Lung (tissue), 12 donors: Measurements from ENCODE around the gene LPAR1. TPM values are rescaled to one million over a fixed set of nuclear protein-coding genes. Genes with fewer than 3 reads are reported as not detected.
A peak's percentile ranks its signal among the peaks of the same experiment; 100 is the strongest.

Experiments used
- ATAC-seq: fragments of 200-7000 bp; cut with Tn5 transposase; one replicate; pipeline ENCODE4 v1.9.1; 2020; ENCODE audit warnings: moderate number of reproducible peaks; ENCODE audit not compliant: insufficient read depth, low FRiP score
- DNase-seq, 3 donors: peaks; one replicate each; pipeline ENCODE4 v3.0.0-alpha.2; 2013 to 2017
- H3K27ac ChIP-seq, 2 donors: one replicate each; pipeline ENCODE4 v1.5.1; 2013; ENCODE audit warnings: mild to moderate bottlenecking in 2 of 2, moderate library complexity in 2 of 2, control low read depth in 1 of 2, inconsistent platforms in 1 of 2, low read depth in 1 of 2, low read length in 1 of 2
- H3K27me3 ChIP-seq, 3 donors: one replicate each; pipeline ENCODE4 v1.5.1; 2013; ENCODE audit warnings: low read length in 2 of 3; ENCODE audit not compliant: control insufficient read depth in 3 of 3, insufficient read depth in 3 of 3
- H3K36me3 ChIP-seq, 4 donors: one replicate each; pipeline ENCODE4 v1.5.1; 2013; ENCODE audit warnings: low read length in 4 of 4, mild to moderate bottlenecking in 1 of 4, moderate library complexity in 1 of 4; ENCODE audit not compliant: control insufficient read depth in 4 of 4, insufficient read depth in 4 of 4
- H3K4me1 ChIP-seq, 5 donors: one replicate each; pipeline ENCODE4 v1.5.1; 2013; ENCODE audit warnings: low read length in 5 of 5, mild to moderate bottlenecking in 2 of 5, moderate library complexity in 1 of 5; ENCODE audit not compliant: control insufficient read depth in 5 of 5, insufficient read depth in 5 of 5
- H3K4me3 ChIP-seq: one replicate; pipeline ENCODE4 v1.5.1; 2013; ENCODE audit warnings: mild to moderate bottlenecking, control low read depth, moderate library complexity
- H3K9ac ChIP-seq, 2 donors: one replicate each; pipeline ENCODE4 v1.5.1; 2013; ENCODE audit warnings: low read length in 2 of 2, control low read depth in 1 of 2; ENCODE audit not compliant: insufficient read depth in 1 of 2
- H3K9me3 ChIP-seq, 4 donors: one replicate each; pipeline ENCODE4 v1.5.1; 2013; ENCODE audit warnings: low read length in 3 of 4, mild to moderate bottlenecking in 1 of 4, moderate library complexity in 1 of 4; ENCODE audit not compliant: control insufficient read depth in 4 of 4, insufficient read depth in 3 of 4
- WGBS, 2 donors: extraction: QIAGEN DNeasy Blood & Tissue Kit; methylation state at CpG; one replicate each; pipeline ENCODE4 v1.1.7; 2013; 5-methylcytosine and 5-hydroxymethylcytosine counted together
- polyA plus RNA-seq, 2 donors: library from polyadenylated mRNA; stranded (reverse); fragments of 200-250 nt; gene quantifications; one replicate each; pipeline ENCODE4 v1.2.1, GENCODE V29; 2013
- total RNA-seq, 2 donors: library from RNA; depleted of rRNA in 1 of 2; stranded (reverse); fragments of >200 nt in 1 of 2; gene quantifications; one replicate each; pipeline ENCODE4 v1.2.1, GENCODE V29; 2014 to 2021
- TF ChIP-seq, protein P1 (sequence below): IDR thresholded peaks from 2 replicates; pipeline ENCODE4 v1.5.1; 2012; ENCODE audit warnings: mild to moderate bottlenecking; ENCODE audit errors: control extremely low read depth, extremely low read depth
- donor health status: control.
- donor health status: control.
- donor health status: Bipolar disorder and iron deficiency.
- donor health status: healthy.
- donor health status: DM: yes; HTN: yes; CAD: no.

LPAR1 gene
- total and polyA plus RNA-seq, 4 donors, result 5.2 to 47.6 (median 23.3) TPM

DNA sequence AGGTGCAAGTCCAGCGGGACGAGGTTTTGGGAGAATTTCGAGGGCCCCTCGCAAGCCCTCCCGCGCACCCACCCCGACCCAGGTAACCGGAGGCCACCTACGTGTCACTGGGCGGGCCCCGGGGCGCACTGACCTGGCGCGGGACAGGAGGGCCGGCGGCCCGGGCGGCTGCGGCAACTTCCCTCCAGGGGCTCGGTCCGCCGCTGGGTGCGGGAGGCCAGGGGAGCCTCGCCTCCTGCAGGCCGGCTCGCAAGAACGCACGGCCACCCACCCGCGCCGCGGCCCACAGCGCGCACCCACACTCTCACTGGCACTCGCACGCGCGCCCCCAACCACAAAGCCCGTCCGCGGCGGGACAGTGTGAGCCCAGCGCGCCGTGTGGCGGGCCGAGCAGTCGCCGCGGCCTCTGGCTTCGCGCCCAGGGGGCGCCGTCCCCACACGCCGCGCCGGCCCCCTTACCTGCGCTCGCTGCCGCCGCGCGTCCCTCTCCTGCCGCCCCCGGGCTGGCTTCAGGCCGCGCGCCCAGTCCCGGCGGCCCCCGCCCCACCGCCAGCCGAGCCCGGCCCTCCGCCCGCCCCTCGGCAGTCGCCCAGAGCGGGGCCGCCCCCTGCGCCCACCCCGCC lies 451 bp downstream of the LPAR1 start:
- DNase-seq, result peak in 2 of 3 donors; percentile 69 to 71
- Histone ChIP-seq H3K9ac (peak overlapping the region; percentile 87 to 99), H3K4me1 (peaks cover 0 to 40% (median 3%) of the 10 kb centered on the region in 5 donors), H3K27me3 (no peaks in the 10 kb centered on the region), H3K36me3 (peaks cover 0 to 7% (median 0%) of the 10 kb centered on the region in 4 donors), H3K9me3 (peaks cover 0 to 3% (median 0%) of the 10 kb centered on the region in 4 donors), H3K4me3 (peak overlapping the region; percentile 34), H3K27ac (peak overlapping the region; percentile 43 to 72)
- WGBS, 2 donors, result 1% methylated on average over 44 to 83 of the region's 83 CpGs
- peak; percentile 20 for ATAC-seq
- TF ChIP-seq, protein P1, sequence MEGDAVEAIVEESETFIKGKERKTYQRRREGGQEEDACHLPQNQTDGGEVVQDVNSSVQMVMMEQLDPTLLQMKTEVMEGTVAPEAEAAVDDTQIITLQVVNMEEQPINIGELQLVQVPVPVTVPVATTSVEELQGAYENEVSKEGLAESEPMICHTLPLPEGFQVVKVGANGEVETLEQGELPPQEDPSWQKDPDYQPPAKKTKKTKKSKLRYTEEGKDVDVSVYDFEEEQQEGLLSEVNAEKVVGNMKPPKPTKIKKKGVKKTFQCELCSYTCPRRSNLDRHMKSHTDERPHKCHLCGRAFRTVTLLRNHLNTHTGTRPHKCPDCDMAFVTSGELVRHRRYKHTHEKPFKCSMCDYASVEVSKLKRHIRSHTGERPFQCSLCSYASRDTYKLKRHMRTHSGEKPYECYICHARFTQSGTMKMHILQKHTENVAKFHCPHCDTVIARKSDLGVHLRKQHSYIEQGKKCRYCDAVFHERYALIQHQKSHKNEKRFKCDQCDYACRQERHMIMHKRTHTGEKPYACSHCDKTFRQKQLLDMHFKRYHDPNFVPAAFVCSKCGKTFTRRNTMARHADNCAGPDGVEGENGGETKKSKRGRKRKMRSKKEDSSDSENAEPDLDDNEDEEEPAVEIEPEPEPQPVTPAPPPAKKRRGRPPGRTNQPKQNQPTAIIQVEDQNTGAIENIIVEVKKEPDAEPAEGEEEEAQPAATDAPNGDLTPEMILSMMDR, result no peak

DNA sequence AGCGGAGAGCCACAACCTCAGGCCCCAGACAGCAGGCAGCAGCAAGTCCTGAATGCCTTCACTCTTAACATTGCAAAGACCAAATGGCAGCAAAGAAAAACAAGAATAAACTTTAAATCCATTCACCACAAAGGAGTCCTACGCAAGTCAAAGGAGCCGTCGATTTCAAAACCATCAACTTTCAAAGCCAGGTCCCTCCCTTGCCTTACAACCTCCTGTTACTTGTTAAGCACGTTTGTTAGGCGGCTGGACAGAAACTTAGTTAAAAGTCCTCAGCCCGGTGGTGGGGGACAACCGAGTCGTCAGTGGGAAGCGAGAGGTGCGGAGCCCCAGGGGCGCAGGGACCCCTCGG lies 938 bp downstream of the LPAR1 start:
- Histone ChIP-seq H3K27ac (peak overlapping the region in 1 of 2 donors; percentile 43), H3K4me1 (peaks cover 0 to 45% (median 3%) of the 10 kb centered on the region in 5 donors), H3K4me3 (peak overlapping the region; percentile 34), H3K9me3 (peaks cover 0 to 3% (median 0%) of the 10 kb centered on the region in 4 donors), H3K36me3 (peaks cover 0 to 7% (median 0%) of the 10 kb centered on the region in 4 donors), H3K9ac (peak overlapping the region; percentile 87 to 99), H3K27me3 (no peaks in the 10 kb centered on the region)
- TF ChIP-seq, protein P1, result no peak
- DNase-seq (peak; percentile 46 to 75 (median 72)), ATAC-seq (no peak)
- WGBS, 2 donors, result 6% methylated on average over 13 of the region's 13 CpGs

DNA sequence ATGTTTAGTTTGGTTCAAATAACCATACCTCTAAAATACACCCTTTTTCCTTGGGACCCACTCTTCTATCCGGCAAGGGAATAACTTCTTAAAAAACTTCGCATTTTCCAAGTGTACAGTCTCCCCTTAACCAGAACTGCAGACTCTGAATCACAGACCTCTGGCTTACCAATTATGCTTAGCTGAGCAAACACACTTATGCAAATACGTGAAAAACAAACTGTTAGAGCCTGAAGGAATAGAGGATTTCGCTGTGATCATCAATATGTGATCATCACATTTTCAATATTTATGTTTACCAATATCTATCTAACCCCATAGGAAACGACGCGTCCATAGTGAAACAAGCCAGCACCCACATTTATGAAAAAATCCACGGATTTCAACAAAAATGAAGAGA lies 1.3 kb downstream of the LPAR1 start:
- Histone ChIP-seq H3K9ac (peak overlapping the region; percentile 87 to 99), H3K27me3 (no peaks in the 10 kb centered on the region), H3K27ac (peak overlapping the region in 1 of 2 donors; percentile 43), H3K4me3 (no peak overlapping the region), H3K4me1 (peaks cover 0 to 46% (median 3%) of the 10 kb centered on the region in 5 donors), H3K36me3 (peaks cover 0 to 7% (median 0%) of the 10 kb centered on the region in 4 donors), H3K9me3 (peaks cover 0 to 3% (median 0%) of the 10 kb centered on the region in 4 donors)
- WGBS, 2 donors, result 25 to 26% methylated on average over 8 of the region's 8 CpGs
- DNase-seq (peak in 2 of 3 donors; percentile 48 to 57), ATAC-seq (no peak)
- TF ChIP-seq, protein P1, result no peak
